H9 (cell line): ENCODE data around the gene WDR91. TPM values are rescaled to one million over a fixed set of nuclear protein-coding genes. Genes with fewer than 3 reads are reported as not detected.

Experiments used
- DNase-seq: peaks from one replicate; pipeline ENCODE4 v3.0.0-alpha.2; 2017
- H2AFZ ChIP-seq: one replicate; pipeline ENCODE4 v1.6.1; 2013; ENCODE audit warnings: mild to moderate bottlenecking, low read length, control low read depth, moderate library complexity
- H2AK5ac ChIP-seq: 2 replicates; pipeline ENCODE4 v1.6.1; 2013; ENCODE audit warnings: low read length, control low read depth, mixed read lengths; ENCODE audit not compliant: insufficient read length
- H2BK120ac ChIP-seq: one replicate; pipeline ENCODE4 v1.6.1; 2013; ENCODE audit warnings: low read depth, mild to moderate bottlenecking, low read length, control low read depth, inconsistent platforms; ENCODE audit not compliant: poor library complexity, severe bottlenecking
- H2BK12ac ChIP-seq: 2 replicates; pipeline ENCODE4 v1.6.1; 2013; ENCODE audit warnings: low read length, control low read depth, mixed read lengths, low read depth; ENCODE audit not compliant: insufficient read length
- H2BK15ac ChIP-seq: 2 replicates; pipeline ENCODE4 v1.6.1; 2013; ENCODE audit warnings: low read depth, low read length, control low read depth
- H2BK20ac ChIP-seq: one replicate; pipeline ENCODE4 v1.6.1; 2013; ENCODE audit warnings: low read depth, mild to moderate bottlenecking, low read length, control low read depth, inconsistent platforms; ENCODE audit not compliant: poor library complexity, severe bottlenecking
- H2BK5ac ChIP-seq: 2 replicates; pipeline ENCODE4 v1.6.1; 2013; ENCODE audit warnings: low read length, control low read depth, mixed read lengths; ENCODE audit not compliant: insufficient read length
- H3K14ac ChIP-seq: 2 replicates; pipeline ENCODE4 v1.6.1; 2013; ENCODE audit warnings: low read length, control low read depth; ENCODE audit not compliant: insufficient read depth
- H3K18ac ChIP-seq: 2 replicates; pipeline ENCODE4 v1.6.1; 2013; ENCODE audit warnings: low read depth, mild to moderate bottlenecking, mixed read lengths, low read length, control low read depth; ENCODE audit not compliant: insufficient read length
- H3K23ac ChIP-seq: 2 replicates; pipeline ENCODE4 v1.6.1; 2013; ENCODE audit warnings: low read length, control low read depth, mixed read lengths, low read depth; ENCODE audit not compliant: insufficient read length
- H3K23me2 ChIP-seq: 2 replicates; pipeline ENCODE4 v1.6.1; 2013; ENCODE audit warnings: low read depth, mild to moderate bottlenecking, mixed read lengths, low read length, control low read depth; ENCODE audit not compliant: insufficient read length, poor library complexity, severe bottlenecking
- H3K27ac ChIP-seq: 2 replicates; pipeline ENCODE4 v1.5.1; 2013; ENCODE audit warnings: low read length, control low read depth, mixed read lengths, low read depth; ENCODE audit not compliant: insufficient read length
- H3K27me3 ChIP-seq: 2 replicates; pipeline ENCODE4 v1.6.1; 2013; ENCODE audit warnings: low read length, control low read depth, inconsistent platforms; ENCODE audit not compliant: insufficient read depth
- H3K4ac ChIP-seq: 2 replicates; pipeline ENCODE4 v1.6.1; 2013; ENCODE audit warnings: low read depth, mild to moderate bottlenecking, control low read depth, inconsistent platforms, low read length, moderate library complexity
- H3K4me1 ChIP-seq: 2 replicates; pipeline ENCODE4 v1.6.1; 2013; ENCODE audit warnings: low read length, control low read depth, inconsistent platforms; ENCODE audit not compliant: insufficient read depth
- H3K4me2 ChIP-seq: 2 replicates; pipeline ENCODE4 v1.6.1; 2013; ENCODE audit warnings: low read length, control low read depth, mixed read lengths; ENCODE audit not compliant: insufficient read length, insufficient read depth
- H3K56ac ChIP-seq: 2 replicates; pipeline ENCODE4 v1.6.1; 2013; ENCODE audit warnings: low read depth, mild to moderate bottlenecking, mixed read lengths, low read length, control low read depth; ENCODE audit not compliant: insufficient read length
- H3K79me1 ChIP-seq: 2 replicates; pipeline ENCODE4 v1.6.1; 2013; ENCODE audit warnings: low read depth, mild to moderate bottlenecking, moderate library complexity, low read length, control low read depth, inconsistent platforms; ENCODE audit not compliant: insufficient read depth, poor library complexity, severe bottlenecking
- H3K79me2 ChIP-seq: 2 replicates; pipeline ENCODE4 v1.6.1; 2013; ENCODE audit warnings: low read length, control low read depth, inconsistent platforms; ENCODE audit not compliant: insufficient read depth
- H3K9ac ChIP-seq: 2 replicates; pipeline ENCODE4 v1.6.1; 2013; ENCODE audit warnings: low read length, control low read depth, mixed read lengths; ENCODE audit not compliant: insufficient read length; ENCODE audit errors: extremely low read depth
- H3K9me3 ChIP-seq: one replicate; pipeline ENCODE4 v1.6.1; 2013; ENCODE audit warnings: low read depth, low read length, inconsistent platforms; ENCODE audit not compliant: control insufficient read depth
- H3T11ph ChIP-seq: one replicate; pipeline ENCODE4 v1.6.1; 2013; ENCODE audit warnings: mild to moderate bottlenecking, low read length, control low read depth, inconsistent platforms
- H4K20me1 ChIP-seq: one replicate; pipeline ENCODE4 v1.6.1; 2013; ENCODE audit not compliant: control insufficient read depth, insufficient read length, insufficient read depth
- H4K5ac ChIP-seq: 2 replicates; pipeline ENCODE4 v1.6.1; 2013; ENCODE audit warnings: low read depth, mild to moderate bottlenecking, mixed read lengths, low read length, control low read depth; ENCODE audit not compliant: insufficient read length
- H4K8ac ChIP-seq: replicated peaks from 2 replicates; pipeline ENCODE4 v1.6.1; 2013; ENCODE audit warnings: low read length, control low read depth, mixed read lengths, low read depth; ENCODE audit not compliant: insufficient read length
- H4K91ac ChIP-seq: 2 replicates; pipeline ENCODE4 v1.6.1; 2013; ENCODE audit warnings: low read depth, mild to moderate bottlenecking, moderate library complexity, mixed read lengths, low read length, control low read depth; ENCODE audit not compliant: insufficient read length
- H3K27ac Mint-ChIP-seq, 3 experiments: 2 replicates in 2 of 3; 3 replicates in 1 of 3; pipeline ENCODE4 v1.8.0; 2020 to 2021; ENCODE audit warnings: mixed read lengths in 3 of 3, mild to moderate bottlenecking in 1 of 3, moderate library complexity in 1 of 3
- H3K27me3 Mint-ChIP-seq: 2 replicates; pipeline ENCODE4 v1.8.0; 2021; ENCODE audit warnings: low read depth, mild to moderate bottlenecking, moderate library complexity, mixed read lengths
- H3K36me3 Mint-ChIP-seq, 3 experiments: 2 replicates in 2 of 3; 3 replicates in 1 of 3; pipeline ENCODE4 v1.8.0; 2020 to 2021; ENCODE audit warnings: low read depth in 3 of 3, mixed read lengths in 3 of 3; ENCODE audit not compliant: insufficient read depth in 1 of 3
- H3K4me1 Mint-ChIP-seq, 2 experiments: 2 replicates each; pipeline ENCODE4 v1.8.0; 2020; ENCODE audit warnings: mixed read lengths in 2 of 2
- H3K4me3 Mint-ChIP-seq, 2 experiments: 2 replicates in 1 of 2; 3 replicates in 1 of 2; pipeline ENCODE4 v1.8.0; 2020 to 2021; ENCODE audit warnings: mild to moderate bottlenecking in 2 of 2, mixed read lengths in 2 of 2, moderate library complexity in 1 of 2
- H3K9me3 Mint-ChIP-seq, 2 experiments: 2 replicates in 1 of 2; 3 replicates in 1 of 2; pipeline ENCODE4 v1.8.0; 2020; ENCODE audit warnings: mild to moderate bottlenecking in 2 of 2, mixed read lengths in 2 of 2, moderate library complexity in 1 of 2
- CTCF ChIP-seq: fragments of 200-600 bp; sonication (generic); conservative IDR thresholded peaks from 3 replicates; pipeline ENCODE4 v1.8.0; 2021; ENCODE audit warnings: antibody characterized with exemption, mild to moderate bottlenecking
- WGBS: extraction: QIAGEN DNeasy Blood & Tissue Kit; methylation state at CpG from one replicate; pipeline ENCODE4 v1.1.7; 2013; ENCODE audit warnings: missing lambda C conversion rate, low lambda C conversion rate, mixed read lengths; ENCODE audit not compliant: insufficient read length; ENCODE audit errors: extremely low coverage; 5-methylcytosine and 5-hydroxymethylcytosine counted together
- total RNA-seq: library from RNA; stranded (reverse); gene quantifications from 2 replicates; pipeline ENCODE4 v1.2.1, GENCODE V29; 2021

The WDR91 gene
- total RNA-seq, 1 experiment from 2014 or later, result 9.4 TPM

GRCh38 chr7:135208102-135208793 is 3.1 kb downstream of the WDR91 start:
- Mint-ChIP-seq H3K27ac (peak overlapping the region in 2 of 3 experiments; percentile 44 to 94; a peak in 4 of 7 replicates), H3K9me3 (no peaks in the 10 kb centered on the region), H3K36me3 (peaks cover 0 to 17% (median 8%) of the 10 kb centered on the region in 3 experiments; a peak in 6 of 7 replicates), H3K27me3 (peaks cover 10% of the 10 kb centered on the region), H3K4me1 (peaks cover 3 to 16% of the 10 kb centered on the region in 2 experiments; a peak in 2 of 4 replicates), H3K4me3 (no peak overlapping the region)
- H2BK20ac ChIP-seq, result no peak overlapping the region
- no peak overlapping the region for H2AK5ac ChIP-seq
- H3K27ac ChIP-seq, result no peak overlapping the region
- no peak overlapping the region for H2BK15ac ChIP-seq
- H4K20me1 ChIP-seq, result no peaks in the 10 kb centered on the region
- no peak for DNase-seq
- no peaks in the 10 kb centered on the region for H3K79me2 ChIP-seq
- no peak overlapping the region for H3K18ac ChIP-seq
- no peak overlapping the region for H3K23ac ChIP-seq
- H3K23me2 ChIP-seq, result peaks cover 8% of the 10 kb centered on the region
- TF ChIP-seq CTCF, result no peak
- H3K27me3 ChIP-seq, result no peaks in the 10 kb centered on the region
- H3K9ac ChIP-seq, result no peak overlapping the region
- no peak overlapping the region for H3K4ac ChIP-seq
- H4K8ac ChIP-seq, result no peak overlapping the region
- H3K4me2 ChIP-seq, result no peak overlapping the region
- H3K56ac ChIP-seq, result no peak overlapping the region
- H3K79me1 ChIP-seq, result no peaks in the 10 kb centered on the region
- H4K91ac ChIP-seq, result no peak overlapping the region
- H2BK5ac ChIP-seq, result no peak overlapping the region
- H2AFZ ChIP-seq, result no peak overlapping the region
- H2BK120ac ChIP-seq, result no peak overlapping the region
- no CpG with 5 or more reads among the region's 6 CpGs for WGBS
- 0 out of 2 replicates have a peak, but pooled peaks cover 2% of the 10 kb centered on the region for H3K4me1 ChIP-seq
- H4K5ac ChIP-seq, result no peak overlapping the region
- H2BK12ac ChIP-seq, result no peak overlapping the region
- no peaks in the 10 kb centered on the region for H3K9me3 ChIP-seq
- H3K14ac ChIP-seq, result no peak overlapping the region
- H3T11ph ChIP-seq, result no peak overlapping the region
